HepG2 (cell line): ENCODE results near the gene P3H3. TPM values are rescaled to one million over a fixed set of nuclear protein-coding genes. Genes with fewer than 3 reads are reported as not detected.

Source experiments
- BATF2 ChIP-seq: sonication (generic); formaldehyde crosslinking; IDR thresholded peaks from 2 replicates; pipeline ENCODE4 v1.8.0; 2022; ENCODE audit warnings: mild to moderate bottlenecking, missing genetic modification reagents, moderate library complexity
- CAMTA2 ChIP-seq: sonication (generic); formaldehyde crosslinking; IDR thresholded peaks from 2 replicates; pipeline ENCODE4 v1.4.0; 2020; ENCODE audit warnings: mild to moderate bottlenecking, missing genetic modification reagents, borderline replicate concordance
- CCDC6 ChIP-seq: sonication (generic); formaldehyde crosslinking; IDR thresholded peaks from 2 replicates; pipeline ENCODE4 v1.8.1; 2022; ENCODE audit warnings: mild to moderate bottlenecking, missing genetic modification reagents, moderate library complexity
- GMEB2 ChIP-seq: IDR thresholded peaks from 2 replicates; pipeline ENCODE4 v1.6.1; 2016; ENCODE audit warnings: missing biosample characterization, missing genetic modification reagents, low read depth
- HOXA7 ChIP-seq: sonication (generic); formaldehyde crosslinking; IDR thresholded peaks from 2 replicates; pipeline ENCODE4 v1.8.1; 2022; ENCODE audit warnings: mild to moderate bottlenecking, missing genetic modification reagents, moderate library complexity
- ONECUT2 ChIP-seq: sonication (generic); formaldehyde crosslinking; IDR thresholded peaks from 2 replicates; pipeline ENCODE4 v1.4.0; 2020; ENCODE audit warnings: missing genetic modification reagents
- RBM22 ChIP-seq: fragments of 200-400 bp; formaldehyde crosslinking; optimal IDR thresholded peaks from 2 replicates; pipeline ENCODE3; 2017; ENCODE audit warnings: mild to moderate bottlenecking, low read length, moderate library complexity
- RFXAP ChIP-seq: sonication (generic); formaldehyde crosslinking; IDR thresholded peaks from 2 replicates; pipeline ENCODE4 v1.4.0; 2020; ENCODE audit warnings: missing genetic modification reagents, borderline replicate concordance
- SMYD3 ChIP-seq: sonication (generic); formaldehyde crosslinking; IDR thresholded peaks from 2 replicates; pipeline ENCODE4 v1.8.1; 2023; ENCODE audit warnings: mild to moderate bottlenecking, missing genetic modification reagents
- SRF ChIP-seq: IDR thresholded peaks from 2 replicates; pipeline ENCODE4 v1.6.1; 2011; ENCODE audit warnings: mild to moderate bottlenecking, low read depth, low read length, moderate library complexity
- ZBTB33 ChIP-seq: sonication (generic); formaldehyde crosslinking; IDR thresholded peaks from 2 replicates; pipeline ENCODE4 v1.4.0; 2020; ENCODE audit warnings: missing genetic modification reagents
- ZNF12 ChIP-seq: sonication (generic); formaldehyde crosslinking; IDR thresholded peaks from 2 replicates; pipeline ENCODE4 v1.5.0; 2020; ENCODE audit warnings: missing genetic modification reagents
- ZNF17 ChIP-seq: sonication (generic); formaldehyde crosslinking; IDR thresholded peaks from 2 replicates; pipeline ENCODE4 v1.5.0; 2020; ENCODE audit warnings: mild to moderate bottlenecking, missing genetic modification reagents
- ZNF615 ChIP-seq: sonication (generic); formaldehyde crosslinking; IDR thresholded peaks from 2 replicates; pipeline ENCODE4 v1.5.0; 2020; ENCODE audit warnings: mild to moderate bottlenecking, missing genetic modification reagents, borderline replicate concordance
- ZNF7 ChIP-seq: IDR thresholded peaks from 2 replicates; pipeline ENCODE4 v1.6.1; 2016; ENCODE audit warnings: missing biosample characterization, missing genetic modification reagents
- polyA plus RNA-seq, 8 experiments: library from polyadenylated mRNA; depleted of rRNA in 3 of 8; stranded (reverse) in 7 of 8; unstranded in 1 of 8; fragments of >200 nt; fragmentation: Illumina TruSeq in 4 of 8; extraction: Trizol in 4 of 8; gene quantifications; 2 replicates each; pipeline versions ENCODE4 v1.2.1 to v1.2.3, GENCODE V29; 2011 to 2016; ENCODE audit warnings: low read depth in 4 of 8, missing spikeins in 1 of 8, mixed read lengths in 1 of 8; ENCODE audit not compliant: insufficient read depth in 1 of 8
- total RNA-seq, 5 experiments: library from RNA; depleted of rRNA; stranded (reverse); fragments of >200 nt; fragmentation: Illumina TruSeq; extraction: Trizol; gene quantifications; 2 replicates each; pipeline ENCODE4 v1.2.3, GENCODE V29; 2016; ENCODE audit warnings: low read depth in 1 of 5
- TF ChIP-seq, protein P1 (sequence below): sonication (generic); formaldehyde crosslinking; IDR thresholded peaks from 2 replicates; pipeline ENCODE4 v1.4.0; 2020; ENCODE audit warnings: low read depth, missing genetic modification reagents
- TF ChIP-seq, protein P2 (sequence below): IDR thresholded peaks from 2 replicates; pipeline ENCODE4 v1.6.1; 2016
- TF ChIP-seq, protein P3 (sequence below): sonication (generic); formaldehyde crosslinking; IDR thresholded peaks from 2 replicates; pipeline ENCODE4 v1.4.0; 2020; ENCODE audit warnings: missing genetic modification reagents

P3H3 gene
- total and polyA plus RNA-seq, 2 of the 13 experiments (the other 11 are each of a cell fraction or from before 2014, with no cell fraction given): 20.1 to 20.5 TPM

- TF ChIP-seq, protein P1, sequence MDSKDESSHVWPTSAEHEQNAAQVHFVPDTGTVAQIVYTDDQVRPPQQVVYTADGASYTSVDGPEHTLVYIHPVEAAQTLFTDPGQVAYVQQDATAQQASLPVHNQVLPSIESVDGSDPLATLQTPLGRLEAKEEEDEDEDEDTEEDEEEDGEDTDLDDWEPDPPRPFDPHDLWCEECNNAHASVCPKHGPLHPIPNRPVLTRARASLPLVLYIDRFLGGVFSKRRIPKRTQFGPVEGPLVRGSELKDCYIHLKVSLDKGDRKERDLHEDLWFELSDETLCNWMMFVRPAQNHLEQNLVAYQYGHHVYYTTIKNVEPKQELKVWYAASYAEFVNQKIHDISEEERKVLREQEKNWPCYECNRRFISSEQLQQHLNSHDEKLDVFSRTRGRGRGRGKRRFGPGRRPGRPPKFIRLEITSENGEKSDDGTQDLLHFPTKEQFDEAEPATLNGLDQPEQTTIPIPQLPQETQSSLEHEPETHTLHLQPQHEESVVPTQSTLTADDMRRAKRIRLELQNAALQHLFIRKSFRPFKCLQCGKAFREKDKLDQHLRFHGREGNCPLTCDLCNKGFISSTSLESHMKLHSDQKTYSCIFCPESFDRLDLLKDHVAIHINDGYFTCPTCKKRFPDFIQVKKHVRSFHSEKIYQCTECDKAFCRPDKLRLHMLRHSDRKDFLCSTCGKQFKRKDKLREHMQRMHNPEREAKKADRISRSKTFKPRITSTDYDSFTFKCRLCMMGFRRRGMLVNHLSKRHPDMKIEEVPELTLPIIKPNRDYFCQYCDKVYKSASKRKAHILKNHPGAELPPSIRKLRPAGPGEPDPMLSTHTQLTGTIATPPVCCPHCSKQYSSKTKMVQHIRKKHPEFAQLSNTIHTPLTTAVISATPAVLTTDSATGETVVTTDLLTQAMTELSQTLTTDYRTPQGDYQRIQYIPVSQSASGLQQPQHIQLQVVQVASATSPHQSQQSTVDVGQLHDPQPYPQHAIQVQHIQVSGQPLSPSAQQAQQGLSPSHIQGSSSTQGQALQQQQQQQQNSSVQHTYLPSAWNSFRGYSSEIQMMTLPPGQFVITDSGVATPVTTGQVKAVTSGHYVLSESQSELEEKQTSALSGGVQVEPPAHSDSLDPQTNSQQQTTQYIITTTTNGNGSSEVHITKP (CRISPR knock-in tag): no peak
- TF ChIP-seq SMYD3 (CRISPR knock-in tag) (0 out of 2 replicates have a peak, but pooled peaks have one; percentile 25), ZNF615 (CRISPR knock-in tag) (no peak), ZNF7 (CRISPR knock-in tag) (no peak), ZBTB33 (CRISPR knock-in tag) (no peak), HOXA7 (CRISPR knock-in tag) (no peak), BATF2 (CRISPR knock-in tag) (no peak), ZNF12 (CRISPR knock-in tag) (no peak), GMEB2 (CRISPR knock-in tag) (no peak), ONECUT2 (CRISPR knock-in tag) (no peak), CCDC6 (CRISPR knock-in tag) (peak; percentile 77; the same call in 1 of the 2 replicates), RFXAP (no peak; the same call in 1 of the 2 replicates), ZNF17 (no peak), RBM22 (no peak), CAMTA2 (no peak), SRF (no peak)
- TF ChIP-seq, protein P2, sequence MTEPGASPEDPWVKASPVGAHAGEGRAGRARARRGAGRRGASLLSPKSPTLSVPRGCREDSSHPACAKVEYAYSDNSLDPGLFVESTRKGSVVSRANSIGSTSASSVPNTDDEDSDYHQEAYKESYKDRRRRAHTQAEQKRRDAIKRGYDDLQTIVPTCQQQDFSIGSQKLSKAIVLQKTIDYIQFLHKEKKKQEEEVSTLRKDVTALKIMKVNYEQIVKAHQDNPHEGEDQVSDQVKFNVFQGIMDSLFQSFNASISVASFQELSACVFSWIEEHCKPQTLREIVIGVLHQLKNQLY (CRISPR knock-in tag): no peak
- TF ChIP-seq, protein P3, sequence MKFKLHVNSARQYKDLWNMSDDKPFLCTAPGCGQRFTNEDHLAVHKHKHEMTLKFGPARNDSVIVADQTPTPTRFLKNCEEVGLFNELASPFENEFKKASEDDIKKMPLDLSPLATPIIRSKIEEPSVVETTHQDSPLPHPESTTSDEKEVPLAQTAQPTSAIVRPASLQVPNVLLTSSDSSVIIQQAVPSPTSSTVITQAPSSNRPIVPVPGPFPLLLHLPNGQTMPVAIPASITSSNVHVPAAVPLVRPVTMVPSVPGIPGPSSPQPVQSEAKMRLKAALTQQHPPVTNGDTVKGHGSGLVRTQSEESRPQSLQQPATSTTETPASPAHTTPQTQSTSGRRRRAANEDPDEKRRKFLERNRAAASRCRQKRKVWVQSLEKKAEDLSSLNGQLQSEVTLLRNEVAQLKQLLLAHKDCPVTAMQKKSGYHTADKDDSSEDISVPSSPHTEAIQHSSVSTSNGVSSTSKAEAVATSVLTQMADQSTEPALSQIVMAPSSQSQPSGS (CRISPR knock-in tag): no peak
Observed at GRCh38 chr12:6851153-6851920, 23.1 kb downstream of the P3H3 start, which contains the start of gene CDCA3 (continued).
